GM11168 (cell line): ENCODE data around the gene MYO9A.

Source experiments
- in situ Hi-C: fragments of 300-500 bp; cut with MboI; formaldehyde crosslinking; loops from one replicate; pipeline ENCODE4 v1.12.0; 2022; ENCODE audit warnings: low sequenced_read_pairs; ENCODE audit not compliant: unreplicated experiment

The MYO9A gene

GRCh38 chr15:71800835-71801745 lies 316.9 kb downstream of the MYO9A start:
- in situ Hi-C loops, result loop anchor here (5.0 to 10.0 kb wide), 2 partner anchors 44 to 344 kb away; no protein-coding TSS in a partner anchor

GRCh38 chr15:71800190-71800589 lies 317.8 kb downstream of the MYO9A start:
- in situ Hi-C loops, result loop anchor here (5.0 to 10.0 kb wide), 2 partner anchors 43 to 345 kb away; no protein-coding TSS in a partner anchor

- in situ Hi-C loops, result no loop called here
These were observed 319.3 kb downstream of the MYO9A start for GRCh38 chr15:71798641-71799040.

- in situ Hi-C loops, result no loop called here
These were observed 325.4 kb downstream of the MYO9A start for GRCh38 chr15:71792521-71792920.

GRCh38 chr15:71791975-71792374 lies 326.0 kb downstream of the MYO9A start:
- in situ Hi-C loops, result no loop called here

GRCh38 chr15:71790081-71790480 lies 327.9 kb downstream of the MYO9A start:
- in situ Hi-C loops, result no loop called here

- in situ Hi-C loops, result no loop called here
These were observed 328.3 kb downstream of the MYO9A start for GRCh38 chr15:71789616-71790015.

GRCh38 chr15:71788646-71789579 lies 329.0 kb downstream of the MYO9A start:
- in situ Hi-C loops, result no loop called here

- in situ Hi-C loops, result no loop called here
These were observed 331.3 kb downstream of the MYO9A start for GRCh38 chr15:71786673-71787072.

GRCh38 chr15:71785996-71786395 lies 332.0 kb downstream of the MYO9A start:
- in situ Hi-C loops, result no loop called here

- in situ Hi-C loops, result no loop called here
These were observed 333.2 kb downstream of the MYO9A start for GRCh38 chr15:71784719-71785118.

GRCh38 chr15:71782422-71783165 lies 335.4 kb downstream of the MYO9A start:
- in situ Hi-C loops, result no loop called here

- in situ Hi-C loops, result no loop called here
These were observed 336.0 kb downstream of the MYO9A start for GRCh38 chr15:71781965-71782265.

GRCh38 chr15:71781179-71781964 lies 336.6 kb downstream of the MYO9A start:
- in situ Hi-C loops, result no loop called here

GRCh38 chr15:71780115-71780976 lies 337.6 kb downstream of the MYO9A start:
- in situ Hi-C loops, result no loop called here

GRCh38 chr15:71779073-71779797 lies 338.7 kb downstream of the MYO9A start:
- in situ Hi-C loops, result no loop called here

- in situ Hi-C loops, result no loop called here
These were observed 340.6 kb downstream of the MYO9A start for GRCh38 chr15:71777216-71777943.
